Left lung (tissue), 10 donors: ENCODE measurements around the gene TBC1D30. TPM values are rescaled to one million over a fixed set of nuclear protein-coding genes. Genes with fewer than 3 reads are reported as not detected.
A peak's percentile ranks its signal among the peaks of the same experiment; 100 is the strongest.

Experiments
- ATAC-seq: fragments of 200-7000 bp; cut with Tn5 transposase; one replicate; pipeline ENCODE4 v1.9.1; 2020; ENCODE audit warnings: moderate library complexity
- DNase-seq, 4 donors: peaks; one replicate each; pipeline ENCODE4 v3.0.0-alpha.2; 2013 to 2020
- H3K27ac ChIP-seq, 2 donors: fragments of 200-600 bp; sonication (generic) in 1 of 2; one replicate each; pipeline versions ENCODE4 v1.5.0 to v1.8.0; 2020 to 2021
- H3K27me3 ChIP-seq, 2 donors: fragments of 200-600 bp; sonication (generic) in 1 of 2; one replicate each; pipeline versions ENCODE4 v1.5.0 to v1.8.0; 2020 to 2021
- H3K36me3 ChIP-seq, 2 donors: fragments of 200-600 bp; sonication (generic) in 1 of 2; one replicate each; pipeline versions ENCODE4 v1.5.0 to v1.8.0; 2020 to 2021
- H3K4me1 ChIP-seq, 2 donors: fragments of 200-600 bp; one replicate each; pipeline ENCODE4 v1.8.0; 2021
- H3K4me3 ChIP-seq, 2 donors: fragments of 200-600 bp; sonication (generic) in 1 of 2; one replicate each; pipeline versions ENCODE4 v1.5.0 to v1.8.0; 2020 to 2021; ENCODE audit warnings: mild to moderate bottlenecking in 1 of 2
- H3K9me3 ChIP-seq, 2 donors: fragments of 200-600 bp; sonication (generic) in 1 of 2; one replicate each; pipeline versions ENCODE4 v1.5.0 to v1.8.0; 2020 to 2021
- intact Hi-C, 2 donors: fragments of 100-400 bp; cut with DNase I; formaldehyde crosslinking; loops; one replicate each; pipeline versions ENCODE4 v1.11.2 to v1.14.2; 2022
- polyA plus RNA-seq, 6 donors: library from polyadenylated mRNA; unstranded; fragments of 120-200 nt; gene quantifications; one replicate each; pipeline ENCODE4 v1.2.1, GENCODE V29; 2013; ENCODE audit not compliant: insufficient read length in 6 of 6
- total RNA-seq, 2 donors: library from RNA; stranded (reverse); fragmentation: NEBNext Ultra II Directional; extraction: Animal tissue kit (Norgen Biotek cat#: 25700); gene quantifications; one replicate each; pipeline ENCODE4 v1.2.1, GENCODE V29; 2021
- TF ChIP-seq, protein P1 (sequence below), 2 donors: fragments of 200-600 bp; sonication (generic) in 1 of 2; IDR thresholded peaks; one replicate each; pipeline versions ENCODE4 v1.5.0 to v1.8.0; 2021; ENCODE audit warnings: antibody characterized with exemption in 2 of 2
- donor health status: DM: no; HTN: yes; CAD: no.
- donor health status: DM: no; HTN: no; CAD: no.

TBC1D30 gene
- total and polyA plus RNA-seq, 8 donors: 4.3 to 15.8 (median 11.0) TPM

DNA sequence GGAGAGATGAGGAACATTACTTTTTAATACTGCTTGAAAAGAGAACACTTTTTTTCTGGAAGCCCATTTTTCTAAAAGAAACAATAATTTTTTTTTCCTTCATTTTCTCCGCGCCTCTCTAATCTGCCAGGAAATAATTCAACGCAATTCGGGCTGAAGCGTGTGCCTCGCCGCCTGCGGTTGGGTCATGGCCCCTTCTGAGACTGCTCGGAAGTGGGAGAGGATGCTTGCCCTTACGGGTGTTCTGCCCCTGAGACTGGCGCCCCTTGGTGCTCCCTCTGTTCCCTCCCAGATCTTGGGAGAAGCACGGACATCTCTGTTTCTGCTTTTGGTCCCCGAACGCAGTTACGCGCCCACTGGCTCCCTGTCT lies 332 bp upstream of the TBC1D30 start:
- ATAC-seq (no peak), DNase-seq (no peak)
- Histone ChIP-seq H3K27me3 (peaks cover 41 to 72% of the 10 kb centered on the region in 2 donors), H3K4me1 (peaks cover 16 to 23% of the 10 kb centered on the region in 2 donors), H3K36me3 (no peaks in the 10 kb centered on the region), H3K9me3 (peaks cover 0 to 2% of the 10 kb centered on the region in 2 donors), H3K4me3 (peak overlapping the region; percentile 26 to 32), H3K27ac (no peak overlapping the region)
- TF ChIP-seq, protein P1, sequence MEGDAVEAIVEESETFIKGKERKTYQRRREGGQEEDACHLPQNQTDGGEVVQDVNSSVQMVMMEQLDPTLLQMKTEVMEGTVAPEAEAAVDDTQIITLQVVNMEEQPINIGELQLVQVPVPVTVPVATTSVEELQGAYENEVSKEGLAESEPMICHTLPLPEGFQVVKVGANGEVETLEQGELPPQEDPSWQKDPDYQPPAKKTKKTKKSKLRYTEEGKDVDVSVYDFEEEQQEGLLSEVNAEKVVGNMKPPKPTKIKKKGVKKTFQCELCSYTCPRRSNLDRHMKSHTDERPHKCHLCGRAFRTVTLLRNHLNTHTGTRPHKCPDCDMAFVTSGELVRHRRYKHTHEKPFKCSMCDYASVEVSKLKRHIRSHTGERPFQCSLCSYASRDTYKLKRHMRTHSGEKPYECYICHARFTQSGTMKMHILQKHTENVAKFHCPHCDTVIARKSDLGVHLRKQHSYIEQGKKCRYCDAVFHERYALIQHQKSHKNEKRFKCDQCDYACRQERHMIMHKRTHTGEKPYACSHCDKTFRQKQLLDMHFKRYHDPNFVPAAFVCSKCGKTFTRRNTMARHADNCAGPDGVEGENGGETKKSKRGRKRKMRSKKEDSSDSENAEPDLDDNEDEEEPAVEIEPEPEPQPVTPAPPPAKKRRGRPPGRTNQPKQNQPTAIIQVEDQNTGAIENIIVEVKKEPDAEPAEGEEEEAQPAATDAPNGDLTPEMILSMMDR (IDR thresholded peaks at IDR 0.05): no peak
- intact Hi-C loops: no loop called here

DNA sequence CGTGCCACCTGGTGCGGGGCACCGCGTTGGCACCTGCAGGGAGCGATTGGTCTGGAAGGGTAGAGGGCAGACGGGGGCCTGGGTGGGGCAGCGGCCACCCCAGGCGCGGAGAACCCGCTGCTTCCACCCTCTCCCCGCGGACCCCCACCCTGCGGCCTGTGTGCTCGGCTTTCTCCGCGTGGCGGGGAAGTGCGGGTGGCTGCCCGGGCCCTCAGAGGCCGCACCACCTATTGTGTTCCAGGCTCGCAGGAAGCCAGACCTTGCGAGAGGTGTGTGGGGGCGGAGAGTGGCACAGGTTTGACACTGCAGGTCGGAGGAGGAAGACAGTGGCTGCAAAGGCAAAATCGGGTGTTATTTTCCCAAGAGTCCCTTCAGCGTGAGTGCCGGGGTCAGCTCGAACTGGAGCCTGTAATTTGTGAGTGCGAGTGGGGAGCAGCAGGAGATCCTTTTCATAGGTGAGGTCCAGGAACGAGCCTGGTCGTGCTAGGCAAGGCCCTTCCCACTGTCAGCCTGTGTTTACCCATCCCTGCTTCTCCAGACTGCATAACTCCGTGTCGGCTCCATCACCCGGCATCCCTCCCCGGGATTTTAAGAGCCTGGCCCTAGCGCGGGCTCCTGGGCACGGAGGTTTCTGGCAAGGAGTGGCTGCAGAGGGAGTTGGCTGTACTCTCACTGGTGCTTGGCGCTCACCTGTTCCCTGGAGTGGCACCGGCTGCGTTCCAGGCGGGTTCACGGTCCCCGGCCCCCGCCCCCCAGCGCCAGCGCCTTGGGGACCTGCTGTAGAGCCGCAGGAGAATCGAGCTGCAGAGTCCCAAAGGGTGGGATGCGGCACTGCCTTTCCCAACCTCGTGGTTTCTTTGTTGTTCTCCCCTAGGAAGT lies 935 bp downstream of the TBC1D30 start:
- ATAC-seq: peak; percentile 34
- intact Hi-C loops: no loop called here
- peak overlapping the region; percentile 26 to 32 for H3K4me3 ChIP-seq
- DNase-seq: peak in 1 of 4 donors; percentile 67
- no peaks in the 10 kb centered on the region for H3K36me3 ChIP-seq
- H3K4me1 ChIP-seq: peaks cover 16 to 23% of the 10 kb centered on the region in 2 donors
- no peak overlapping the region for H3K27ac ChIP-seq
- H3K9me3 ChIP-seq: peaks cover 0 to 2% of the 10 kb centered on the region in 2 donors
- H3K27me3 ChIP-seq: peaks cover 41 to 75% of the 10 kb centered on the region in 2 donors
- TF ChIP-seq, protein P1 (IDR thresholded peaks at IDR 0.05): no peak

DNA sequence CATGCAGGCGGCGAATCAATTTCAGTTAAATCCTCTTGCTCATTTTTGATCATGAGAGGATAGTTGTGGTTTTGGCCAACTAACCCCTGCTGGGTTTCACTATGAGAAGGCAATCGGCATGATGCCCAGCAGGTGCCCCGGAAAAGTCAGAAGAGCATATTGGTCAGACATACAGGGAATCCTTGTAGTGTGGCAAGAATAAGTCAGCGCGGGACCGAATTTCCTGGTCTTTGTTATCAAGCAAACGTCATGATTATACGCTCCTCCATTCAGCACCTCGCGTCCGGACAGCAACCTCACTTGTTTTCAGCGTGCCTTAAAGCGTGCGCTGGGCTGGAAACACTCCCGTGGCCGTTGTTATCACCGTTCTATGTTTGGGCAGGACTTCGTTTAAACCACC lies 1.8 kb downstream of the TBC1D30 start:
- Histone ChIP-seq H3K36me3 (no peaks in the 10 kb centered on the region), H3K27me3 (peaks cover 41 to 75% of the 10 kb centered on the region in 2 donors), H3K4me3 (no peak overlapping the region), H3K4me1 (peaks cover 16 to 23% of the 10 kb centered on the region in 2 donors), H3K9me3 (peaks cover 0 to 2% of the 10 kb centered on the region in 2 donors), H3K27ac (no peak overlapping the region)
- intact Hi-C loops: no loop called here
- DNase-seq (peak in 3 of 4 donors; percentile 54 to 80 (median 66)), ATAC-seq (peak; percentile 79)
- TF ChIP-seq, protein P1 (IDR thresholded peaks at IDR 0.05): no peak

DNA sequence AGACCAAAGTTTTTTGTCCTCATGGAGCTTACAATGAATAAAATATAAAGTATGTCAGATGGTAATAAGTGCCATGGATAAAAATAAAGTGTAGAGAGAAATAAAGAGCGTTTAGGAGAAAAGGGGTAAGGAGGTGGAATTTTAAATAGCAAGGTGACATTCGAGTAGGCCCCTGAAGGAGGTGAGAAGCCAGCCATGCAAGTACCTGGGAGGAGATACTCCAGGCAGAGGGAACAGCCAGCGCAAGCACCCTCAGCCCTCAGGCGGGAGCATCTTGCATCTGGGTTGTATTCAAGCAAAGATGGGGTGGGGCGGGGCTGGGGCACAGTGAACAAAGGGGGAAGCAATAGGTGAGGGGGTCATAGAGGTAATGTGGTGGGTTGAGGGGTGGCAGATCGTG lies 4.3 kb downstream of the TBC1D30 start:
- Histone ChIP-seq H3K4me1 (peaks cover 16 to 23% of the 10 kb centered on the region in 2 donors), H3K4me3 (no peak overlapping the region), H3K27me3 (peaks cover 38 to 54% of the 10 kb centered on the region in 2 donors), H3K36me3 (peaks cover 0 to 7% of the 10 kb centered on the region in 2 donors), H3K9me3 (no peaks in the 10 kb centered on the region), H3K27ac (no peak overlapping the region)
- intact Hi-C loops: no loop called here
- TF ChIP-seq, protein P1 (IDR thresholded peaks at IDR 0.05): no peak
- ATAC-seq (no peak), DNase-seq (no peak)

DNA sequence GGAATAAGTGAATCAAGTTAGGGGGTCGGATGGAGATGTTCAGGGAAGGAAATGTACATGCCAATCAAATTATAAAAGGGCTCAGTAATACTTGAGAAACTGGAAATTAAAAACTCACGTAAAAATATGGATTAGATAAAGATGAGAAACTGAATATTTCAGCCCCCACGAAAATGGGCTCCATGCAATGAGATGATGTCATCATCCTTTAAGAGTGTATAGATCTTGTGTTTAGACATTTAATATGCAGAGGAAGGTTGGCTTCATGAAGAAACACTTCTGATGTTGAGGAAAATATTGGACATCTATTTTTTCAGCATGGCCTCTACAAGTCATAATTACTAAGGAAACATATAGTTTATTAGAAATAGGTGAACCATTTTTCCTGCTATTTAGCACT lies 9.5 kb downstream of the TBC1D30 start:
- H3K9me3 ChIP-seq: no peaks in the 10 kb centered on the region

More for the DNA sequence above, 9.5 kb downstream of the TBC1D30 start:
- intact Hi-C loops: no loop called here
- DNase-seq (no peak), ATAC-seq (no peak)
- Histone ChIP-seq H3K36me3 (peaks cover 0 to 7% of the 10 kb centered on the region in 2 donors), H3K4me1 (no peaks in the 10 kb centered on the region), H3K4me3 (no peak overlapping the region), H3K27me3 (peaks cover 0 to 5% of the 10 kb centered on the region in 2 donors), H3K27ac (no peak overlapping the region)
- TF ChIP-seq, protein P1 (IDR thresholded peaks at IDR 0.05): no peak
